ENCODE measurements around the gene VPS26C.

VPS26C gene

DNA sequence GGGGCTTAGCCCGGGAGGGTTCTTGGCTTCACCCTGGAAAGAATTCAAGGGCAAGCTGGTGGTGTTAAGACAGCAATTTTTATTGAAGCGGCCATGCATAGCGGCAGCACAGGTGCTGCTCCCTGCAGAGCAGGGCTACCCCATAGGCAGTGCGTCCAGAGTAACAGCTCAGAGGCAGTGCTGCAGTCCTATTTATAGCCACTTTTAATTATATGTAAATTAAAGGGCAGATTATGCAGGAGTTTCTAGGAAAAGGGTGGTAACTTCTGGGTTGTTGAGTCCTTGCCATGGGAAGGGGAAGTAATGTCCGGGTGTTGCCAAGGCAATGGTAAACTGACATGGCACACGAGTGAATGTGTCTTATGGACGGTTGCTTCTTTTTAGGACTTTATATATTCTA lies 57.0 kb downstream of the VPS26C start:
- Histone ChIP-seq H3K4me3 (ENCODE audit: low read length) (no peak overlapping the region), H3K4me1 (ENCODE audit: control insufficient read depth, low read length) (peaks cover 31% of the 10 kb centered on the region), H3K79me2 (ENCODE audit: control insufficient read depth, low read length) (no peaks in the 10 kb centered on the region), H3K27ac (ENCODE audit: low read depth, low read length) (no peak overlapping the region), H3K36me3 (ENCODE audit: control insufficient read depth, low read length) (no peaks in the 10 kb centered on the region), H3K9me3 (ENCODE audit: control insufficient read depth, insufficient read depth, low read length) (peaks cover 3% of the 10 kb centered on the region; the same call in 1 of the 2 replicates), H3K9me2 (replicated peaks; ENCODE audit: control insufficient read depth, low read length) (no peaks in the 10 kb centered on the region), H3K4me2 (ENCODE audit: low read length) (peak overlapping the region; percentile 38), H3F3A (ENCODE audit: control insufficient read depth, insufficient read depth) (no peaks in the 10 kb centered on the region; the same call in 1 of the 2 replicates), H3K27me3 (ENCODE audit: control insufficient read depth, low read length) (no peaks in the 10 kb centered on the region), H4K20me1 (ENCODE audit: control insufficient read depth, insufficient read depth, low read depth, low read length) (no peaks in the 10 kb centered on the region)
- TF ChIP-seq, protein P1, sequence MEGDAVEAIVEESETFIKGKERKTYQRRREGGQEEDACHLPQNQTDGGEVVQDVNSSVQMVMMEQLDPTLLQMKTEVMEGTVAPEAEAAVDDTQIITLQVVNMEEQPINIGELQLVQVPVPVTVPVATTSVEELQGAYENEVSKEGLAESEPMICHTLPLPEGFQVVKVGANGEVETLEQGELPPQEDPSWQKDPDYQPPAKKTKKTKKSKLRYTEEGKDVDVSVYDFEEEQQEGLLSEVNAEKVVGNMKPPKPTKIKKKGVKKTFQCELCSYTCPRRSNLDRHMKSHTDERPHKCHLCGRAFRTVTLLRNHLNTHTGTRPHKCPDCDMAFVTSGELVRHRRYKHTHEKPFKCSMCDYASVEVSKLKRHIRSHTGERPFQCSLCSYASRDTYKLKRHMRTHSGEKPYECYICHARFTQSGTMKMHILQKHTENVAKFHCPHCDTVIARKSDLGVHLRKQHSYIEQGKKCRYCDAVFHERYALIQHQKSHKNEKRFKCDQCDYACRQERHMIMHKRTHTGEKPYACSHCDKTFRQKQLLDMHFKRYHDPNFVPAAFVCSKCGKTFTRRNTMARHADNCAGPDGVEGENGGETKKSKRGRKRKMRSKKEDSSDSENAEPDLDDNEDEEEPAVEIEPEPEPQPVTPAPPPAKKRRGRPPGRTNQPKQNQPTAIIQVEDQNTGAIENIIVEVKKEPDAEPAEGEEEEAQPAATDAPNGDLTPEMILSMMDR (IDR thresholded peaks at IDR 0.05; ENCODE audit: low read depth, low read length, poor library complexity, severe bottlenecking): no peak
- no peak for TF ChIP-seq EZH2phosphoT487 (IDR thresholded peaks at IDR 0.05; ENCODE audit: borderline replicate concordance, low read length)

DNA sequence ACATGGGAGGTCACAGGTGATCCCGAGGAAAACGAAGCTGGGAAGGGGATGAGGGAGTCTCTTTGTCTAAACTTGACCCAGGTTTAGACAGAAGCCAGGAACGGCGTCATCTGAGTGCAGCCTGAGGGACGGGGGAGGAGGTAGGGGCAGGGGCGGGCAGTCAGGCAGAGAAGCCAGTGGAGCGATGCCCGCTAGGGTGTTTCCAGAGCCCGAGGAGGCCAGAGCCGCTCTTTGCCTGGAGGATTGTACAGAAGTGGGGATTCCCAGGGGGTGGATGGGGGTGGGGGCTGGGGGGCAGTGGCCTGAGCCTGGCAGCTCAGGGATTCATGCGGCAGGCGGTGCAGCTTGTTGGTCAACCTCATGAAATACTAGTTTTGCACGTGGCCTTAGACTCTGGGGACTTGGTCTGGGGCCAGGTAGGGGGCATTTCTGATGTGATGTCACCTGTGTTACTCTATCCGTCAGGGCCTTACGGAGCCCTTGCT lies 58.4 kb downstream of the VPS26C start:
- Histone ChIP-seq H3K4me2 (ENCODE audit: low read length) (peak overlapping the region; percentile 42), H3K4me3 (ENCODE audit: low read length) (no peak overlapping the region), H4K20me1 (ENCODE audit: control insufficient read depth, insufficient read depth, low read depth, low read length) (no peaks in the 10 kb centered on the region), H3K9me3 (ENCODE audit: control insufficient read depth, insufficient read depth, low read length) (peaks cover 3% of the 10 kb centered on the region; the same call in 1 of the 2 replicates), H3K4me1 (ENCODE audit: control insufficient read depth, low read length) (peaks cover 31% of the 10 kb centered on the region), H3K9me2 (replicated peaks; ENCODE audit: control insufficient read depth, low read length) (no peaks in the 10 kb centered on the region), H3K79me2 (ENCODE audit: control insufficient read depth, low read length) (no peaks in the 10 kb centered on the region), H3F3A (ENCODE audit: control insufficient read depth, insufficient read depth) (no peaks in the 10 kb centered on the region; the same call in 1 of the 2 replicates), H3K36me3 (ENCODE audit: control insufficient read depth, low read length) (no peaks in the 10 kb centered on the region), H3K27ac (ENCODE audit: low read depth, low read length) (no peak overlapping the region), H3K27me3 (ENCODE audit: control insufficient read depth, low read length) (no peaks in the 10 kb centered on the region)
- TF ChIP-seq, protein P1 (IDR thresholded peaks at IDR 0.05; ENCODE audit: low read depth, low read length, poor library complexity, severe bottlenecking): no peak
- TF ChIP-seq EZH2phosphoT487 (IDR thresholded peaks at IDR 0.05; ENCODE audit: borderline replicate concordance, low read length): no peak

DNA sequence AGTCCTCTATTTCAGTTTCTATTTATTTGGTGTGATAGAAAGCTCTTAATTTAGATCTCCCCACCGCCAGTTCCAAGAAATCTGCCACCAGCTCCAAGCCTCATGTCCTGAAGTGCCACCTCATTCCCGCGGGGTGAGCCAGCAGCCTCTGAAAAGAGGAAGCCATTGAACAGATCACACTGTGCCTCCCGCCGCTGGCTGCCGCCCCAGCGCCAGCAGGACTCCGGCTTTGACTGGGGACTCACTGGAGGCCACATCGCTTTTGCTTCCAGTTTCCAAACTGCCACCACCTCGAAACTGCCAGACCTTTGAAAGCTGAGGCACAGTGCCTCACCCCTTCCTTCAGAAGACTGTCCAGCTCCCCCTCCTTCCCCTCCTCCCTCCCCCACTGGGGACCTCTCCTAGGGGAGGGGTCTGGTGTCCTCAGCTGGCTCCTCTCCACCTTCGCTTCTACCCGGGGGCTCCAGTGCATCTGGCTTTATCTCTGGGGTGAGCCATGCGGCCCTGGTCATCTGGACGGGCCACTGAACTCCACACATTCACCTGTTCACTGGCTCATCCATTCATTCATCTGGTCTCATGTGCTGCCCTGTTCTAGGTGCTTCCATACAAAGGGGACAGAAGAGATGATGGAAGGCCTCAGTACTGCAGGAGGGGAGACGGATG lies 58.9 kb downstream of the VPS26C start:
- Histone ChIP-seq H3K27ac (ENCODE audit: low read depth, low read length) (no peak overlapping the region), H3K9me2 (replicated peaks; ENCODE audit: control insufficient read depth, low read length) (no peaks in the 10 kb centered on the region), H3K9me3 (ENCODE audit: control insufficient read depth, insufficient read depth, low read length) (peaks cover 3% of the 10 kb centered on the region; the same call in 1 of the 2 replicates), H3K4me3 (ENCODE audit: low read length) (no peak overlapping the region), H3K36me3 (ENCODE audit: control insufficient read depth, low read length) (no peaks in the 10 kb centered on the region), H3K4me1 (ENCODE audit: control insufficient read depth, low read length) (peaks cover 31% of the 10 kb centered on the region), H3K27me3 (ENCODE audit: control insufficient read depth, low read length) (no peaks in the 10 kb centered on the region), H3K79me2 (ENCODE audit: control insufficient read depth, low read length) (no peaks in the 10 kb centered on the region), H3F3A (ENCODE audit: control insufficient read depth, insufficient read depth) (no peaks in the 10 kb centered on the region; the same call in 1 of the 2 replicates), H4K20me1 (ENCODE audit: control insufficient read depth, insufficient read depth, low read depth, low read length) (no peaks in the 10 kb centered on the region), H3K4me2 (ENCODE audit: low read length) (peak overlapping the region; percentile 42)
- TF ChIP-seq, protein P1 (IDR thresholded peaks at IDR 0.05; ENCODE audit: low read depth, low read length, poor library complexity, severe bottlenecking): no peak
- no peak for TF ChIP-seq EZH2phosphoT487 (IDR thresholded peaks at IDR 0.05; ENCODE audit: borderline replicate concordance, low read length)
